HG02970 (cell line): ENCODE results near the gene R3HDM4.
"Not testable (repeated sequence)": the region's sequence is repeated elsewhere in the genome, so short reads cannot be mapped to it uniquely, and the experiment has no call there.

Experiments
- ATAC-seq: cut with Tn5 transposase; IDR thresholded peaks from one replicate; pipeline ENCODE4 v1.9.1; 2021; ENCODE audit warnings: mild to moderate bottlenecking, moderate library complexity, moderate number of reproducible peaks; ENCODE audit not compliant: unreplicated experiment, low FRiP score

R3HDM4 gene

DNA sequence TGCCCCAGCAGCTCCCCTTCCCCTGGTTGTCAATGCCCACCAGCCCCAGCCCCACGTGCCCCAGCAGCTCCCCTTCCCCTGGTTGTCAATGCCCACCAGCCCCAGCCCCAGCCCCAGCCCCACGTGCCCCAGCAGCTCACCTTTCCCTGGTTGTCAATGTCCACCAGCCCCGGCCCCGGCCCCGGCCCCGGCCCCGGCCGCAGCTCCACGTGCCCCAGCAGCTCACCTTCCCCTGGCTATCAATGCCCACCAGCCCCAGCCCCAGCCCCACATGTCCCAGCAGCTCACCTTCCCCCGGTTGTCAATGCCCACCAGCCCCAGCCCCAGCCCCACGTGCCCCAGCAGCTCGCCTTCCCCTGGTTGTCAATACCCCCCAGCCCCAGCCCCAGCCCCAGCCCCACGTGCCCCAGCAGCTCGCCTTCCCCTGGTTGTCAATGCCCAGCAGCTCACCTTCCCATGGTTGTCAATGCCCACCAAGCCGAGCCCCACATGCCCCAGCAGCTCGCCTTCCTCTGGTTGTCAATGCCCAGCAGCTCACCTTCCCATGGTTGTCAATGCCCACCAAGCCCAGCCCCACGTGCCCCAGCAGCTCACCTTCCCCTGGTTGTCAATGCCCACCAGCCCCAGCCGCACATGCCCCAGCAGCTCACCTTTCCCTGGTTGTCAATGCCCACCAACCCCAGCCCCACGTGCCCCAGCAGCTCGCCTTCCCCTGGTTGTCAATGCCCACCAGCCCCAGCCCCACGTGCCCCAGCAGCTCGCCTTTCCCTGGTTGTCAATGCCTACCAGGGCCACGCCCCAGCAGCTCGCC, 34.1 kb downstream of the R3HDM4 start:
- not testable (repeated sequence) for ATAC-seq

DNA sequence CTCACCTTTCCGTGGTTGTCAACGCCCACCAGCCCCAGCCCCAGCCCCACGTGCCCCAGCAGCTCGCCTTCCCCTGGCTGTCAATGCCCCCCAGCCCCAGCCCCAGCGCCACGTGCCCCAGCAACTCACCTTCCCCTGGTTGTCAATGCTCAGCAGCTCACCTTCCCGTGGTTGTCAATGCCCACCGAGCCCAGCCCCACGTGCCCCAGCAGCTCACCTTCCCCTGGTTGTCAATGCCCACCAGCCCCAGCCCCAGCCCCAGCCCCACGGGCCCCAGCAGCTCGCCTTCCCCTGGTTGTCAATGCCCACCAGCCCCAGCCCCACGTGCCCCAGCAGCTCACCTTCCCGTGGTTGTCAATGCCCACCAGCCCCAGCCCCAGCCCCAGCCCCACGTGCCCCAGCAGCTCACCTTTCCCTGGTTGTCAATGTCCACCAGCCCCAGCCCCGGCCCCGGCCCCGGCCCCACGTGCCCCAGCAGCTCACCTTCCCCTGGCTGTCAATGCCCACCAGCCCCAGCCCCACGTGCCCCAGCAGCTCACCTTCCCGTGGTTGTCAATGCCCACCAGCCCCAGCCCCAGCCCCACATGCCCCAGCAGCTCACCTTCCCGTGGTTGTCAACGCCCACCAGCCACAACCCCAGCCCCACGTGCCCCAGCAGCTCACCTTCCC, 34.9 kb downstream of the R3HDM4 start:
- ATAC-seq, result not testable (repeated sequence)

DNA sequence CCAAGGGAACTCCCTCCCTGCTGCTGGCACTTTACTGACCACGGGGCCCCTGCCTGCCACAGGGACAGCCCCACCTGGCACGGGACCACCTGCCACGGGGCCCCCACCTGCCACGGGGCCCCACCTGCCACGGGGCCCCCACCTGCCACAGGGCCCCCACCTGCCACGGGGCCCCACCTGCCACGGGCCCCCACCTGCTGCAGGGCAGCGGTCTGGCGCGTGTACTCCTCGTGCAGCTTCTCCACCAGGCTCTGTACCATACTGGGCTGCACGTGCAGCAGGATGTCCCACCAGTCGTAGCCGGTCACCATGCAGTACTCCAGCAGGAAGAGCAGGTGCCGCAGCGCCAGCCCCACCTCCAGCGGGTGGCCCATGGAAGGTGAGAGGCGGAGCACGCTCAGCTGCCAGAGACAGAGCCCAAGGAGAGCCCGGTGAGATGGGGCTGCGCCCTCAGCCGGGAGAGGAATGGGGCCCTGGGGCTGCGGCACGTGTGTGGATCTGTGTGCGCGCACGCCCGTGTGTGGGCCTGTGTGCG, 36.2 kb downstream of the R3HDM4 start:
- no peak for ATAC-seq

- ATAC-seq, result no peak
Observed at GRCh38 chr19:876089-876488, 36.9 kb downstream of the R3HDM4 start.

- no peak for ATAC-seq
Observed at GRCh38 chr19:875265-875879, 37.6 kb downstream of the R3HDM4 start.

DNA sequence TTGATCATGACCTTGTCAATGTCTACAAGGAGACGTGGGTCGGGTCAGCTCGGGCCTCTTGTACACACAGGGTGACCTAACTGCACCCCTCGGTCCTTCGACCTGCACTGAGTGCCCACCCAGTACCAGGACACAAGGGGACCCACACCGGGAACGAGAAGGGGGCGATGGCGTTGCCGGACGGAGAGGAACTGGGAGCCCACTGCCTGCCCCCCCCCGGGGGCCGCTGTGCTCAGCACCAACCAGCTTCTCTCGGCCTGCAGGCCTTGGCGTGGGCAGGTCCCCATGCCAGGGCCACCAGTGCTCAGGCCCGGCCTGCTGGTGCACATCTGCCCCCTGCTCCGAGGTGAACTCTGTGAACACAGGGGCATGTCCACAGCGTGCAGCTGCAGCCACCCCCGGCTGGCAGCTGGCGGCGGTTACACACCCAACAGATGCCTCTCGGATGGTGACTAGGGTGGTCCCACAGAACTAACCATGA, 39.4 kb downstream of the R3HDM4 start:
- no peak for ATAC-seq

- no peak for ATAC-seq
Observed at GRCh38 chr19:873084-873483, 39.9 kb downstream of the R3HDM4 start.

- ATAC-seq, result no peak
Observed at GRCh38 chr19:872266-872951, 40.6 kb downstream of the R3HDM4 start.

DNA sequence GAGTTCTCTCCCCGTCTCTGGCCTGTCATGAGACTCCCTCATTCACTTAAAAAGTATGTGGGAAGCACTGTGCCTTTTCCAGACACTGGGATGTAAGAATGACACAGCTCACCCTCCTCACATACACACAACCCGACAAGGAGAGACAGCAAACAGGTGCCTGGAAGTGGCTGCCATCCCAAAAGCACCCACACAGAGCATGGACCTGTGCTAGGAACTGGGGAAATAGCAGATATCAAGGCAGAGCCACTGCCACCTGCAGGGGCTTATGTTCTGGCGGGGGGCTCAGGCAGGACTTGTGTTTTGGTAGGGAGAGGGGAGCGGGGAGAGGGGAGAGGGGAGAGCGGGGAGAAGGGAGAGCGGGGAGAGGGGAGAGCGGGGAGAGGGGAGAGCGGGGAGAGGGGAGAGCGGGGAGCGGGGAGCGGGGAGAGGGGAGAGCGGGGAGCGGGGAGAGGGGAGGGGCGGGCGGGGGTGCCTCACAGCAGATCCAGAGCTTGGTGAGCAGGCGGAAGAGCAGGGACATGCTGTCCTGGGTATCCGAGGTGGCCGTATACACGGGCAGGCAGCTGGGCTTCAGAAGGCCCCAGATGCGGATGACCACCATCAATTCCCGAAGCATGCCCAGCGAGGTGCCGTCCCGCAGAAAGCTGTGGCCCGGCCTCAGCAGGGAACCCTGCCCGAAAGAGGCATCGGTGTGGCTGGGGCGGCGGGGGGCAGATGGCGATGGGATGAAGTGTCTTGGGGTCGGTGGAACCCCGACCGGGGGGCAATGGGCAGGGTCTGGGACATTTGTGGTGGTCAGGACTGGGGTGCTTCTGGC, 41.4 kb downstream of the R3HDM4 start:
- ATAC-seq, result no peak

- no peak for ATAC-seq
Observed at GRCh38 chr19:870963-871401, 42.0 kb downstream of the R3HDM4 start.

DNA sequence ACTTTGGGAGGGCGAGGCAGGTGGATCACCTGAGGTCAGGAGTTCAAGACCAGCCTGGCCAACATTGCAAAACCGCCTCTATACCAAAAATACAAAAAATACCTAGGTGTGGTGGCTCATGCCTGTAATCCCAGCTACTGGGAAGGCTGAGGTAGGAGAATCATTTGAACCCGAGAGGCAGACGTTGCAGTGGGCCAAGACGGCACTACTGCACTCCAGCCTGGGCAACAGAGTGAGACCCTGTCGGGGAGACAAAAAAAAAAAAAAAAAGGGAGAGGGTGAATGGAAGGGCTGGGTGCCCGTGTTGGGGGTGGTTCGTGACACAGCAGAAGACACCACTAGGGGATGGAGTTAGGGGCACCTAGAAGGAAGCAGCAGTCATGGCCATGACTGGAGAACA, 42.7 kb downstream of the R3HDM4 start:
- no peak for ATAC-seq

- ATAC-seq, result no peak
Observed at GRCh38 chr19:869245-870177, 43.5 kb downstream of the R3HDM4 start.

DNA sequence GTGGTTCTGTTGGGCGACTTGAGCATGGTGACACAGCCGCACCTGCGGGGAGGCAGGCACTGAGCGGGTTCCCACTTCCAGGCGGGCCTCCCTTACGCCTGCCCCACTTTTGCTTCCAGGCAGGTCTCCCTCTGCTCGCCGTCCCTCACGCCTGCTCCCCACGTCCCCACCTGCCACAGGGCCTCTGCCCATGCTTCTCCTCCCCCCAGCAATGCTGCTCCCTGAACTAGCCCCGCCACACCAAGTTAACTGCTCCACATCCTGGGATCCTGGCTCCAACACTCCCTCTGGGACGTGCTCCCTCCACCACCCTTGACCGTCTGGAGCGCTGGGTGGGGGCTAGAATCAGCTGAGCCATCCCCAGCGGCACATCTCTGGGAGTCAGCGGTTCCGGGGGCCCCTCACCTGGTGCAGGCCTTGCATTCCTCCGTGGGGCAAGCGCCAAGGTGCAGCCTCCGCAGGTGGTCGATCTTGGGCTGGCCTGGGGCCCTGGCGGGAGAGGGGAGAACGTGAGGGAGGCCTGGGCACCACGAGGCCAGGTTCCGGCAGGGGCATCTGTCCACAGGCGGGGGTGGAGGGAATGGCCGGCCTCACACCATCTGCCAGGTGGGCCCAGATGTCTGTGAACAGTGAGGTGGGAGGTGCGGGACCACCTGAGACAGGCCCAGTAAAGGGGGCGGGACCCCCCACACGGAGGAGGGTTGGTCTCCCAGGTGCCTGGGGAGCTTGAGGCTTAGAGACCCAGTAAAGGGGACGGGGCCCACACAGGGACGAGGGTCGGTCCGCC, 44.4 kb downstream of the R3HDM4 start:
- no peak for ATAC-seq

DNA sequence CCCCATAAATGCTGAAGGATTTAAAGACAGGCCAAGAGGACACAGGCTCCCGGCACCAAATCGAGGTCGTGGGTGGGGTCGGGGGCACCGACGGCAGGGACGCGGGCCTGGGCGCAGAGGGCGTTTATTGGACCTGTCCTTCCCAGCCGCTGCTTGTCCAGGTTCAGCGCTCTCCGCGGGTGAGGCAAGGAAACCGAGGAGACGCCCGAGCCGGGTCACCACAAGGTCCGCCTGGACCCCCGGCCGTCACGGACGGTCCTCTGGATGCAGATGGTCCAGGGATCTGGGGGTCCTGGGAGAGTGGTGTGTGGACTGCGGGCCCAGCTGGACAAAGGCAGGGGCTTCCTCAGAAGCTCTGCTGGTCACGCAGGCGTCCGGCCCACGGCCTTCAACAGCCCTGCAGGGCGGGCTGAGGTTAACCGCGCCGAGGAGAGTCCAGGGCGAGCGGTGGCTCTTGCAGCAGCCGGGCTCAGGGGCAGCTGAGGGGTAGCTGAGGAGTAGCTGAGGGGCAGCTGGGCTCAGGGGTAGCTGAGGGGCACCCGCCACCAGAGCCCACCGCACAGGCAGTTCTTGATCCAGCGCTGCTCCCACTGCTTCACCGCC, 45.1 kb downstream of the R3HDM4 start:
- no peak for ATAC-seq

DNA sequence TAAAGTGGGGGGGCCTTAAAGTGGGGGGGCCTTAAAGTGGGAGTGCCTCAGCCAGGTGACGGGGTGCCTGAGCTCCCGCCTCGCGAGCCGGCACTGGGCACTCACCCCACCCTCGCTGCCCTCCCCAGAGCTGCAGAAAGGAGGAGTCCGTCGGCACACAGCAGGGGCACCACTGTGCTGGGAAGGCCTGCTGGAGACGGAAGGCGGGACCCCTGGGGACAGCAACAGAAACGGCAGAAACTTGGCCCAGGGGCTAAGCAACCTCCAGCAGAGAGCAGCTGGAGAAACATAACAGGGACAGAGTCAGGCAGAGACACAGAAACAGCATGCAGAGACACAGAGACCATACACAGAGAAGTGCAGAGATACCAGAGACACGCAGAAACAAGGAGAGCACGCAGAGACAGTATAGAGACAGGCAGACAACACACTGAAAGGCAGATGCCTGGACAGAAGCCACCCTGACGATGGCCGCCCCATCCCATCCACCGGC, 45.7 kb downstream of the R3HDM4 start:
- ATAC-seq, result no peak

DNA sequence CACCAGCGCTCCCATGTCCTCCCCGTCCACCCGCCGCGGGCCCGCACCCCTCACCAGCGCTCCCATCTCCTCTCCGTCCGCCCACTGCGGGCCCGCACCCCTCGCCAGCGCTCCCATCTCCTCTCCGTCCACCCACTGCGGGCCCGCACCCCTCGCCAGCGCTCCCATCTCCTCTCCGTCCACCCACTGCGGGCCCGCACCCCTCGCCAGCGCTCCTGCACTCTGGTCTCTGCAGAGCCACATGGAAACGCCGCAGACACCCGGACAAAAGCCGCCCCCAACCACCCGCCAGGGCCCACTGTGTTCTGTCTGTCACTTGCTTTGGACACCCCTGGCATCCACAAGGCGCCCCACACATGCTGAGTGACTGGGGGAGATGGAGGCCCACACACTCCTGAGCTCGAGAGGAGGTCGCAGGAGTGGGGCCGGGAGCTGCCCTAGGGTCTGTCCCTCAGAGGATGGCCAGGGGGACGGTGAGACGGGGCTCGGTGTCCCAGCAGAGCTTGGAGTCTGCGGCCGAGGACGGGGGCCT, 46.2 kb downstream of the R3HDM4 start:
- ATAC-seq, result no peak

- no peak for ATAC-seq
Observed at GRCh38 chr19:863315-863620, 49.8 kb downstream of the R3HDM4 start.
